Measurements from ENCODE around the gene NUP93. TPM values are rescaled to one million over a fixed set of nuclear protein-coding genes. Genes with fewer than 3 reads are reported as not detected.
"Not testable (repeated sequence)": the region's sequence is repeated elsewhere in the genome, so short reads cannot be mapped to it uniquely, and the experiment has no call there.

NUP93 gene
- polyA plus RNA-seq, 6 donors from 2014 or later = 54.7 to 72.7 (median 66.8) TPM

- ATAC-seq (ENCODE audit: low read depth in 2 of 2) = no peak
- peaks cover 0 to 2% (median 0%) of the 10 kb centered on the region in 7 donors for H3K9me3 Mint-ChIP-seq
- peaks cover 12 to 32% (median 28%) of the 10 kb centered on the region in 3 donors for H3K4me1 Mint-ChIP-seq
- peak overlapping the region in 3 of 6 donors; percentile 55 to 97 (median 93) for H3K27ac Mint-ChIP-seq
- no peak overlapping the region for H3K4me3 Mint-ChIP-seq
- DNase-seq = no peak
- no peaks in the 10 kb centered on the region for H3K36me3 Mint-ChIP-seq
- H3K27me3 Mint-ChIP-seq = no peaks in the 10 kb centered on the region
Measured at GRCh38 chr16:56861756-56862155, 131.8 kb downstream of the NUP93 start.

GRCh38 chr16:56862776-56863175 lies 132.8 kb downstream of the NUP93 start:
- H3K4me3 Mint-ChIP-seq = no peak overlapping the region

GRCh38 chr16:56864960-56865359 lies 135.0 kb downstream of the NUP93 start, which contains the start of gene SLC12A3:
SLC12A3 (plus strand) TSS chr16:56865207; CDS start chr16:56865236, 29 bp downstream.
- no peaks in the 10 kb centered on the region for H3K36me3 Mint-ChIP-seq
- H3K4me1 Mint-ChIP-seq = peaks cover 17 to 39% (median 32%) of the 10 kb centered on the region in 3 donors
- ATAC-seq (ENCODE audit: low read depth in 2 of 2) = no peak
- no peak for DNase-seq
- H3K9me3 Mint-ChIP-seq = peaks cover 0 to 2% (median 0%) of the 10 kb centered on the region in 7 donors
- peak within 1 kb of the TSS in 5 of 6 donors; percentile 36 to 88 (median 60) for H3K27ac Mint-ChIP-seq
- H3K27me3 Mint-ChIP-seq = no peaks in the 10 kb centered on the region
- peak within 1 kb of the TSS in 1 of 8 donors; percentile 29 for H3K4me3 Mint-ChIP-seq

More at GRCh38 chr16:56862776-56863175, 132.8 kb downstream of the NUP93 start:
- H3K27ac Mint-ChIP-seq = peak overlapping the region in 3 of 6 donors; percentile 79 to 93 (median 87)
- no peaks in the 10 kb centered on the region for H3K27me3 Mint-ChIP-seq
- peaks cover 0 to 2% (median 0%) of the 10 kb centered on the region in 7 donors for H3K9me3 Mint-ChIP-seq
- H3K4me1 Mint-ChIP-seq = peaks cover 19 to 42% (median 38%) of the 10 kb centered on the region in 3 donors
- DNase-seq = no peak
- ATAC-seq (ENCODE audit: low read depth in 2 of 2) = no peak
- no peaks in the 10 kb centered on the region for H3K36me3 Mint-ChIP-seq

GRCh38 chr16:56865394-56866062 lies 135.6 kb downstream of the NUP93 start:
- peaks cover 17 to 39% (median 32%) of the 10 kb centered on the region in 3 donors for H3K4me1 Mint-ChIP-seq
- H3K36me3 Mint-ChIP-seq = no peaks in the 10 kb centered on the region
- DNase-seq (no peak), ATAC-seq (ENCODE audit: low read depth in 2 of 2) (no peak)
- H3K27ac Mint-ChIP-seq = peak overlapping the region in 5 of 6 donors; percentile 24 to 88 (median 57)
- no peaks in the 10 kb centered on the region for H3K9me3 Mint-ChIP-seq
- no peak overlapping the region for H3K4me3 Mint-ChIP-seq
- no peaks in the 10 kb centered on the region for H3K27me3 Mint-ChIP-seq

- peak overlapping the region in 3 of 8 donors; percentile 1 to 56 (median 42) for H3K4me3 Mint-ChIP-seq
- peak; percentile 37 to 38 for ATAC-seq (ENCODE audit: low read depth in 2 of 2)
- peak overlapping the region; percentile 51 to 96 (median 90) for H3K27ac Mint-ChIP-seq
- peak; percentile 56 for DNase-seq
- no peaks in the 10 kb centered on the region for H3K27me3 Mint-ChIP-seq
- H3K4me1 Mint-ChIP-seq = peaks cover 22 to 40% (median 37%) of the 10 kb centered on the region in 3 donors
- no peaks in the 10 kb centered on the region for H3K36me3 Mint-ChIP-seq
- H3K9me3 Mint-ChIP-seq = no peaks in the 10 kb centered on the region
Measured at GRCh38 chr16:56866955-56867830, 137.3 kb downstream of the NUP93 start.

GRCh38 chr16:56868175-56868574 lies 138.2 kb downstream of the NUP93 start:
- H3K4me3 Mint-ChIP-seq = no peak overlapping the region
- no peak overlapping the region for H3K27ac Mint-ChIP-seq
- H3K4me1 Mint-ChIP-seq = peaks cover 26 to 46% (median 42%) of the 10 kb centered on the region in 3 donors
- no peaks in the 10 kb centered on the region for H3K27me3 Mint-ChIP-seq
- H3K9me3 Mint-ChIP-seq = no peaks in the 10 kb centered on the region
- no peak for ATAC-seq (ENCODE audit: low read depth in 2 of 2)
- H3K36me3 Mint-ChIP-seq = no peaks in the 10 kb centered on the region
- DNase-seq = no peak

- H3K27ac Mint-ChIP-seq; H3K4me3 Mint-ChIP-seq; H3K9me3 Mint-ChIP-seq; DNase-seq; ATAC-seq (ENCODE audit: low read depth in 2 of 2); H3K36me3 Mint-ChIP-seq; H3K27me3 Mint-ChIP-seq: not testable (repeated sequence)
- H3K4me1 Mint-ChIP-seq = peaks cover 27 to 46% (median 43%) of the 10 kb centered on the region in 3 donors
Measured at GRCh38 chr16:56868766-56869165, 138.8 kb downstream of the NUP93 start.

GRCh38 chr16:56869513-56870275 lies 139.8 kb downstream of the NUP93 start:
- H3K36me3 Mint-ChIP-seq = no peaks in the 10 kb centered on the region
- H3K4me1 Mint-ChIP-seq = peaks cover 27 to 46% (median 43%) of the 10 kb centered on the region in 3 donors
- DNase-seq = no peak
- peak overlapping the region in 3 of 8 donors; percentile 45 to 52 (median 47) for H3K4me3 Mint-ChIP-seq
- ATAC-seq (ENCODE audit: low read depth in 2 of 2) = peak; percentile 28 to 51
- no peaks in the 10 kb centered on the region for H3K27me3 Mint-ChIP-seq
- no peaks in the 10 kb centered on the region for H3K9me3 Mint-ChIP-seq
- H3K27ac Mint-ChIP-seq = peak overlapping the region in 3 of 6 donors; percentile 38 to 89 (median 47)

- peak overlapping the region in 1 of 8 donors; percentile 52 for H3K4me3 Mint-ChIP-seq
- H3K27me3 Mint-ChIP-seq = no peaks in the 10 kb centered on the region
- H3K36me3 Mint-ChIP-seq = no peaks in the 10 kb centered on the region
- peaks cover 29 to 52% (median 48%) of the 10 kb centered on the region in 3 donors for H3K4me1 Mint-ChIP-seq
- H3K27ac Mint-ChIP-seq = peak overlapping the region in 3 of 6 donors; percentile 47 to 94 (median 89)
- H3K9me3 Mint-ChIP-seq = no peaks in the 10 kb centered on the region
- DNase-seq (no peak), ATAC-seq (ENCODE audit: low read depth in 2 of 2) (peak; percentile 46 to 56)
Measured at GRCh38 chr16:56870276-56870888, 140.5 kb downstream of the NUP93 start.

GRCh38 chr16:56871172-56871593 lies 141.3 kb downstream of the NUP93 start:
- Mint-ChIP-seq H3K4me1 (peaks cover 29 to 52% (median 48%) of the 10 kb centered on the region in 3 donors), H3K9me3 (no peaks in the 10 kb centered on the region), H3K36me3 (no peaks in the 10 kb centered on the region), H3K4me3 (peak overlapping the region in 2 of 8 donors; percentile 52 to 54), H3K27me3 (no peaks in the 10 kb centered on the region), H3K27ac (peak overlapping the region; percentile 42 to 94 (median 71))
- DNase-seq (no peak), ATAC-seq (ENCODE audit: low read depth in 2 of 2) (peak; percentile 35 to 58)

GRCh38 chr16:56872863-56873391 lies 143.0 kb downstream of the NUP93 start:
- Mint-ChIP-seq H3K4me3 (no peak overlapping the region), H3K27me3 (no peaks in the 10 kb centered on the region), H3K9me3 (no peaks in the 10 kb centered on the region), H3K4me1 (peaks cover 23 to 39% (median 37%) of the 10 kb centered on the region in 3 donors), H3K27ac (peak overlapping the region in 2 of 6 donors; percentile 42 to 72), H3K36me3 (no peaks in the 10 kb centered on the region)
- ATAC-seq (ENCODE audit: low read depth in 2 of 2) (no peak), DNase-seq (no peak)

GRCh38 chr16:56874800-56875199 lies 144.9 kb downstream of the NUP93 start:
- H3K27ac Mint-ChIP-seq = peak overlapping the region in 1 of 6 donors; percentile 38
- no peak overlapping the region for H3K4me3 Mint-ChIP-seq
- DNase-seq (no peak), ATAC-seq (ENCODE audit: low read depth in 2 of 2) (no peak)
- no peaks in the 10 kb centered on the region for H3K27me3 Mint-ChIP-seq
- no peaks in the 10 kb centered on the region for H3K36me3 Mint-ChIP-seq
- H3K4me1 Mint-ChIP-seq = peaks cover 21 to 36% (median 36%) of the 10 kb centered on the region in 3 donors
- H3K9me3 Mint-ChIP-seq = no peaks in the 10 kb centered on the region

Measured in naive B cell (primary cell).